HG03135 (cell line): ENCODE data around the gene CDH23.

Experiments
- ATAC-seq: cut with Tn5 transposase; IDR thresholded peaks from one replicate; pipeline ENCODE4 v1.9.1; 2021; ENCODE audit warnings: mild to moderate bottlenecking, moderate library complexity; ENCODE audit not compliant: unreplicated experiment

Gene CDH23

GRCh38 chr10:71391701-71392100, 5.0 kb upstream of the CDH23 start:
- no peak for ATAC-seq

- ATAC-seq = no peak
Measured at GRCh38 chr10:71392292-71392691, 4.4 kb upstream of the CDH23 start.

- no peak for ATAC-seq
Measured at GRCh38 chr10:71392791-71393781, 3.6 kb upstream of the CDH23 start.

GRCh38 chr10:71393841-71394475, 2.8 kb upstream of the CDH23 start:
- no peak for ATAC-seq

- no peak for ATAC-seq
Measured at GRCh38 chr10:71394926-71395562, 1.7 kb upstream of the CDH23 start.

GRCh38 chr10:71395621-71396020, 1.1 kb upstream of the CDH23 start:
- no peak for ATAC-seq

GRCh38 chr10:71396084-71396710, 523 bp upstream of the CDH23 start:
- no peak for ATAC-seq

- ATAC-seq = no peak
Measured at GRCh38 chr10:71397296-71398212, 834 bp downstream of the CDH23 start.

GRCh38 chr10:71398976-71399375, 2.3 kb downstream of the CDH23 start:
- no peak for ATAC-seq

- no peak for ATAC-seq
Measured at GRCh38 chr10:71399946-71400345, 3.2 kb downstream of the CDH23 start.

GRCh38 chr10:71401056-71401455, 4.3 kb downstream of the CDH23 start:
- no peak for ATAC-seq

- no peak for ATAC-seq
Measured at GRCh38 chr10:71402005-71402404, 5.3 kb downstream of the CDH23 start.

GRCh38 chr10:71404503-71405295, 8.0 kb downstream of the CDH23 start:
- ATAC-seq = no peak

- ATAC-seq = no peak
Measured at GRCh38 chr10:71406878-71407277, 10.2 kb downstream of the CDH23 start.

GRCh38 chr10:71408436-71409225, 11.9 kb downstream of the CDH23 start:
- ATAC-seq = no peak

GRCh38 chr10:71409516-71410104, 12.9 kb downstream of the CDH23 start:
- ATAC-seq = no peak

- ATAC-seq = no peak
Measured at GRCh38 chr10:71413581-71413980, 16.9 kb downstream of the CDH23 start.

GRCh38 chr10:71414359-71414758, 17.6 kb downstream of the CDH23 start:
- no peak for ATAC-seq
